KMS-11 (cell line): Measurements from ENCODE around the gene C2orf72.

Experiments
- H2AFZ ChIP-seq: fragments of 200-600 bp; sonication (generic); 2 replicates; pipeline ENCODE4 v1.6.1; 2016; ENCODE audit warnings: antibody characterized with exemption, mixed run types, low read depth
- H3K27ac ChIP-seq: fragments of 200-600 bp; sonication (generic); 2 replicates; pipeline ENCODE4 v1.6.1; 2016; ENCODE audit warnings: mild to moderate bottlenecking, mixed run types
- H3K27me3 ChIP-seq: fragments of 200-600 bp; sonication (generic); 2 replicates; pipeline ENCODE4 v1.6.1; 2017; ENCODE audit warnings: mild to moderate bottlenecking, low read depth, mixed run types, moderate library complexity; ENCODE audit not compliant: insufficient read depth
- H3K36me3 ChIP-seq: fragments of 200-600 bp; sonication (generic); 2 replicates; pipeline ENCODE4 v1.6.1; 2017; ENCODE audit warnings: mild to moderate bottlenecking, mixed run types; ENCODE audit not compliant: insufficient read depth
- H3K4me1 ChIP-seq: fragments of 200-600 bp; sonication (generic); 2 replicates; pipeline ENCODE4 v1.6.1; 2016; ENCODE audit warnings: mild to moderate bottlenecking, low read depth, mixed run types; ENCODE audit not compliant: poor library complexity, severe bottlenecking
- H3K4me2 ChIP-seq: fragments of 200-600 bp; sonication (generic); 2 replicates; pipeline ENCODE4 v1.7.0; 2016; ENCODE audit warnings: mild to moderate bottlenecking, mixed run types
- H3K4me3 ChIP-seq: fragments of 200-600 bp; sonication (generic); IDR thresholded peaks from 2 replicates; pipeline ENCODE4 v1.6.1; 2017; ENCODE audit warnings: low read depth, low read length, mixed read lengths; ENCODE audit not compliant: insufficient read depth
- H3K79me2 ChIP-seq: fragments of 200-600 bp; sonication (generic); 2 replicates; pipeline ENCODE4 v1.6.1; 2016; ENCODE audit warnings: low read depth, mixed run types; ENCODE audit not compliant: insufficient read depth
- H3K9ac ChIP-seq: fragments of 200-600 bp; sonication (generic); 2 replicates; pipeline ENCODE4 v1.6.1; 2016; ENCODE audit warnings: mild to moderate bottlenecking, mixed run types
- H4K20me1 ChIP-seq: fragments of 200-600 bp; sonication (generic); 2 replicates; pipeline ENCODE4 v1.6.1; 2016; ENCODE audit warnings: mild to moderate bottlenecking, mixed run types; ENCODE audit not compliant: insufficient read depth
- CTCF ChIP-seq: fragments of 200-600 bp; sonication (generic); conservative IDR thresholded peaks from 2 replicates; pipeline ENCODE4 v1.6.1; 2017; ENCODE audit warnings: low read depth, mild to moderate bottlenecking, antibody characterized with exemption, low read length, moderate library complexity, mixed read lengths

C2orf72 gene

GRCh38 chr2:231056453-231057416 is 19.4 kb downstream of the C2orf72 start, which contains the start of gene PSMD1:
Gene PSMD1, plus strand, starts transcription at chr2:231056867. Its CDS starts 159 bp downstream, at chr2:231057026.
- H4K20me1 ChIP-seq: peaks cover 9% of the 10 kb centered on the region
- peaks cover 50% of the 10 kb centered on the region for H3K4me1 ChIP-seq
- peak within 1 kb of the TSS; percentile 96 for H3K9ac ChIP-seq
- H3K4me3 ChIP-seq: peak within 1 kb of the TSS; percentile 72
- peak within 1 kb of the TSS; percentile 78 for H3K27ac ChIP-seq
- peak within 1 kb of the TSS; percentile 81 for H3K4me2 ChIP-seq
- H3K27me3 ChIP-seq: no peaks in the 10 kb centered on the region
- H2AFZ ChIP-seq: peak within 1 kb of the TSS; percentile 50
- no peaks in the 10 kb centered on the region; the same call in 1 of the 2 replicates for H3K36me3 ChIP-seq
- peaks cover 50% of the 10 kb centered on the region for H3K79me2 ChIP-seq
- TF ChIP-seq CTCF: peak; percentile 90

- Histone ChIP-seq H3K4me3 (peak overlapping the region; percentile 72), H4K20me1 (peaks cover 9% of the 10 kb centered on the region), H3K4me2 (peak overlapping the region; percentile 81), H3K4me1 (peaks cover 42% of the 10 kb centered on the region), H3K27me3 (no peaks in the 10 kb centered on the region), H3K79me2 (peaks cover 58% of the 10 kb centered on the region), H2AFZ (0 out of 2 replicates have a peak overlapping the region, but pooled peaks have one; percentile 50), H3K36me3 (no peaks in the 10 kb centered on the region; the same call in 1 of the 2 replicates), H3K9ac (peak overlapping the region; percentile 96), H3K27ac (peak overlapping the region; percentile 78)
- TF ChIP-seq CTCF: no peak
Observed at GRCh38 chr2:231057590-231057989, 20.3 kb downstream of the C2orf72 start.

GRCh38 chr2:231058761-231059550 is 21.6 kb downstream of the C2orf72 start:
- Histone ChIP-seq H3K4me1 (peaks cover 38% of the 10 kb centered on the region), H3K79me2 (peaks cover 65% of the 10 kb centered on the region), H4K20me1 (peaks cover 9% of the 10 kb centered on the region), H3K4me2 (peak overlapping the region; percentile 81), H3K4me3 (no peak overlapping the region), H3K27me3 (no peaks in the 10 kb centered on the region), H3K9ac (no peak overlapping the region), H3K27ac (no peak overlapping the region), H3K36me3 (no peaks in the 10 kb centered on the region; the same call in 1 of the 2 replicates), H2AFZ (no peak overlapping the region)
- no peak for TF ChIP-seq CTCF

GRCh38 chr2:231059756-231060155 is 22.4 kb downstream of the C2orf72 start:
- Histone ChIP-seq H3K27me3 (no peaks in the 10 kb centered on the region), H3K36me3 (peaks cover under 1% of the 10 kb centered on the region; the same call in 1 of the 2 replicates), H3K27ac (no peak overlapping the region), H3K4me3 (no peak overlapping the region), H2AFZ (no peak overlapping the region), H3K4me2 (peak overlapping the region; percentile 81; the same call in 1 of the 2 replicates), H3K79me2 (peaks cover 65% of the 10 kb centered on the region), H3K4me1 (peaks cover 38% of the 10 kb centered on the region), H3K9ac (no peak overlapping the region), H4K20me1 (peaks cover 9% of the 10 kb centered on the region)
- TF ChIP-seq CTCF: no peak
